Esophagus squamous epithelium (tissue), 4 donors: ENCODE data around the gene DHRS3.

Experiments used
- CTCF ChIP-seq, 6 experiments: fragments of 450-650 bp in 4 of 6; fragments of 200-600 bp in 2 of 6; sonication (generic) in 2 of 6; IDR thresholded peaks; one replicate each; pipeline ENCODE4 v1.5.1; 2016 to 2019; ENCODE audit warnings: antibody characterized with exemption in 6 of 6, mild to moderate bottlenecking in 4 of 6, moderate library complexity in 4 of 6
- POLR2A ChIP-seq, 4 donors: fragments of 450-650 bp; IDR thresholded peaks; one replicate each; pipeline ENCODE4 v1.6.1; 2017; ENCODE audit warnings: antibody characterized with exemption in 4 of 4, mild to moderate bottlenecking in 4 of 4, moderate library complexity in 3 of 4

GRCh38 chr1:12610305-12610935 lies 7.6 kb downstream of the DHRS3 start:
- TF ChIP-seq CTCF (IDR thresholded peaks at IDR 0.05) (no peak), POLR2A (IDR thresholded peaks at IDR 0.05) (no peak)
